ENCODE results near the gene ZNF70. TPM values are rescaled to one million over a fixed set of nuclear protein-coding genes. Genes with fewer than 3 reads are reported as not detected.

ZNF70 gene
- total and polyA plus RNA-seq, 10 of the 15 experiments (the other 5 are each of a cell fraction or from before 2014, with no cell fraction given) = 0.15 to 2.3 (median 0.85) TPM

GRCh38 chr22:23745791-23746190 is 5.1 kb downstream of the ZNF70 start (continued):
- TF ChIP-seq ZBTB11 (CRISPR knock-in tag; IDR thresholded peaks at IDR 0.05) = no peak
- no peak for TF ChIP-seq SRF (IDR thresholded peaks at IDR 0.05; ENCODE audit: low read depth in 2 of 2, low read length in 2 of 2)

- Histone ChIP-seq H3K4me3 (no peak overlapping the region), H3K9me3 (replicated peaks; ENCODE audit: control insufficient read depth, insufficient read depth, low read length) (no peaks in the 10 kb centered on the region; the same call in 2 of the 3 replicates), H3K79me2 (ENCODE audit: control insufficient read depth, insufficient read depth, low read length) (no peaks in the 10 kb centered on the region), H3K4me1 (ENCODE audit: control insufficient read depth, insufficient read depth, low read length) (no peaks in the 10 kb centered on the region), H4K20me1 (ENCODE audit: control insufficient read depth, insufficient read depth) (no peaks in the 10 kb centered on the region), H3K27me3 (replicated peaks in 1 of 2; ENCODE audit: control insufficient read depth in 2 of 2, insufficient read depth in 2 of 2, low read length in 1 of 2) (no peaks in the 10 kb centered on the region), H3K4me2 (ENCODE audit: control insufficient read depth, insufficient read depth) (no peak overlapping the region), H3K36me3 (ENCODE audit: control insufficient read depth in 2 of 2, insufficient read depth in 2 of 2, low read length in 1 of 2) (no peaks in the 10 kb centered on the region; a peak in 1 of 4 replicates), H3K27ac (ENCODE audit: control insufficient read depth, insufficient read depth) (no peak overlapping the region), H2AFZ (ENCODE audit: control insufficient read depth, low read depth, low read length) (no peak overlapping the region), H3K9ac (ENCODE audit: control insufficient read depth, insufficient read depth, low read length) (no peak overlapping the region)
- FAIRE-seq = no peak
- BruUV-seq (replicated peaks) = TSS peak; percentile 46
- in situ Hi-C loops (cut with MboI) = no loop called here
- 92% methylated on average over 14 of the region's 14 CpGs for whole genome bisulfite sequencing (ENCODE audit: insufficient coverage, insufficient replicate concordance, low lambda C conversion rate, missing lambda C conversion rate)
- POLR2A ChIA-PET = interaction anchor here (1.6 kb wide), 1 partner anchor 11 kb away, joined by 7 read pairs; no protein-coding TSS in a partner anchor
- SMC1A ChIA-PET (ENCODE audit: uncharacterized antibody, unreplicated experiment) = interaction anchor here (0.7 kb wide), 1 partner anchor 13 kb away, joined by 3 read pairs; no protein-coding TSS in a partner anchor
- RAD21 ChIA-PET (ENCODE audit: unreplicated experiment) = no interaction called here
- ATAC-seq = no peak
- CTCF ChIA-PET = no interaction called here
- intact Hi-C loops (cut with micrococcal nuclease; ENCODE audit: unreplicated experiment) = no loop called here
- no peak for DNase-seq (ENCODE audit: low read depth, low spot score)
- TF ChIP-seq RELA (IDR thresholded peaks at IDR 0.05; ENCODE audit: borderline replicate concordance, partially characterized antibody) (no peak), SIX5 (IDR thresholded peaks at IDR 0.05; ENCODE audit: low read depth, low read length, severe bottlenecking) (no peak), POLR2AphosphoS5 (IDR thresholded peaks at IDR 0.05; ENCODE audit: low read length) (no peak), ZNF384 (IDR thresholded peaks at IDR 0.05; ENCODE audit: borderline replicate concordance, low read depth, low read length) (no peak), SP1 (IDR thresholded peaks at IDR 0.05; ENCODE audit: low read depth, low read length) (no peak), TCF3 (IDR thresholded peaks at IDR 0.05; ENCODE audit: borderline replicate concordance, insufficient read depth, low read depth, low read length) (no peak), CEBPB (IDR thresholded peaks at IDR 0.05; ENCODE audit: borderline replicate concordance in 1 of 2, low read depth in 2 of 2, low read length in 2 of 2) (no peak), YY1 (IDR thresholded peaks at IDR 0.05; ENCODE audit: low read depth, low read length) (no peak), ZNF687 (IDR thresholded peaks at IDR 0.05) (peak; percentile 94), CHD2 (IDR thresholded peaks at IDR 0.05; ENCODE audit: borderline replicate concordance, low read depth, low read length) (no peak), CBX3 (IDR thresholded peaks at IDR 0.05; ENCODE audit: borderline replicate concordance, low read depth) (no peak), RUNX3 (IDR thresholded peaks at IDR 0.05; ENCODE audit: low read length) (no peak), IRF5 (IDR thresholded peaks at IDR 0.05; ENCODE audit: borderline replicate concordance) (no peak)
Observed at GRCh38 chr22:23744485-23744884, 6.4 kb downstream of the ZNF70 start.
